ENCODE data around the gene DTNBP1. TPM values are rescaled to one million over a fixed set of nuclear protein-coding genes. Genes with fewer than 3 reads are reported as not detected.

Gene DTNBP1
- total RNA-seq, 3 donors from 2014 or later, result 14.6 to 22.0 (median 19.5) TPM

DNA sequence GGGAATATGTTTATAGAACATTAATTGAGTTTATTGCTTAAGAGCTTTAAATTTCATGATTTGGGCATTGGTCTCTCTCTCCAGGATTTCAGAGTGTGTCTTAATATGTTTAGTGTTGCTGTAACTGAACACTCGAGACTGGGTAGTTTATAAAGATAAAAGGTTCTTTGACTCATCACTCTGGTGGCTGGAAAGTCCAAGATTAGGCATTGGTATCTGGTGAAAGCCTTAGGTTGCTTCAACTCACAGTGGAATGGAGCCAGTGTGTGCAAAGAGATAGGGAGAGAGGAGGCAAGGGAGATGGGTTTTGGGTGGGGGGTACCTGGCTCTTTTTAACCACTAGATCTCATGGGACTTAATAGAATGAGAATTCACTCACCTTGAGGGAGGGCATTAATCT, 35.6 kb upstream of the DTNBP1 start:
- H3K4me1 ChIP-seq, result no peaks in the 10 kb centered on the region
- intact Hi-C loops (cut with DNase I; ENCODE audit: low total_unique reads), result no loop called here
- H3K4me3 ChIP-seq, result no peak overlapping the region
- no peaks in the 10 kb centered on the region for H3K36me3 ChIP-seq
- TF ChIP-seq POLR2A (IDR thresholded peaks at IDR 0.05) (no peak), POLR2AphosphoS5 (IDR thresholded peaks at IDR 0.05) (no peak), CTCF (IDR thresholded peaks at IDR 0.05) (no peak)
- H3K27ac ChIP-seq, result no peak overlapping the region
- H3K9me3 ChIP-seq, result peaks cover 0 to 4% of the 10 kb centered on the region in 2 donors
- no peaks in the 10 kb centered on the region for H3K27me3 ChIP-seq
- DNase-seq (ENCODE audit: low spot score in 2 of 2), result no peak

GRCh38 chr6:15697895-15698294, 35.1 kb upstream of the DTNBP1 start:
- no peak for TF ChIP-seq CTCF (IDR thresholded peaks at IDR 0.05)
- TF ChIP-seq POLR2A (IDR thresholded peaks at IDR 0.05), result no peak
- TF ChIP-seq POLR2AphosphoS5 (IDR thresholded peaks at IDR 0.05), result no peak
- Histone ChIP-seq H3K36me3 (no peaks in the 10 kb centered on the region), H3K4me1 (no peaks in the 10 kb centered on the region), H3K27ac (no peak overlapping the region), H3K9me3 (no peaks in the 10 kb centered on the region), H3K27me3 (no peaks in the 10 kb centered on the region), H3K4me3 (no peak overlapping the region)
- DNase-seq (ENCODE audit: low spot score in 2 of 2), result no peak
- intact Hi-C loops (cut with DNase I; ENCODE audit: low total_unique reads), result no loop called here

- Histone ChIP-seq H3K9me3 (no peaks in the 10 kb centered on the region), H3K36me3 (no peaks in the 10 kb centered on the region), H3K4me3 (peak overlapping the region; percentile 16 to 41 (median 37)), H3K4me1 (peaks cover 5 to 8% of the 10 kb centered on the region in 2 donors), H3K27ac (peak overlapping the region; percentile 2 to 57), H3K27me3 (no peaks in the 10 kb centered on the region)
- peak; percentile 70 to 86 (median 78) for TF ChIP-seq POLR2AphosphoS5 (IDR thresholded peaks at IDR 0.05)
- TF ChIP-seq CTCF (IDR thresholded peaks at IDR 0.05), result peak; percentile 99 to 100 (median 100)
- no peak for TF ChIP-seq POLR2A (IDR thresholded peaks at IDR 0.05)
- peak; percentile 76 to 79 for DNase-seq (ENCODE audit: low spot score in 2 of 2)
- intact Hi-C loops (cut with DNase I; ENCODE audit: low total_unique reads), result no loop called here
These were observed 28.5 kb upstream of the DTNBP1 start for GRCh38 chr6:15691250-15691869.

- TF ChIP-seq POLR2A (IDR thresholded peaks at IDR 0.05), result no peak
- TF ChIP-seq POLR2AphosphoS5 (IDR thresholded peaks at IDR 0.05), result no peak
- TF ChIP-seq CTCF (IDR thresholded peaks at IDR 0.05), result no peak
- Histone ChIP-seq H3K36me3 (no peaks in the 10 kb centered on the region), H3K4me1 (peaks cover 5 to 8% of the 10 kb centered on the region in 2 donors), H3K4me3 (no peak overlapping the region), H3K27ac (peak overlapping the region in 1 of 2 donors; percentile 57), H3K9me3 (no peaks in the 10 kb centered on the region), H3K27me3 (no peaks in the 10 kb centered on the region)
- DNase-seq (ENCODE audit: low spot score in 2 of 2), result no peak
- intact Hi-C loops (cut with DNase I; ENCODE audit: low total_unique reads), result no loop called here
These were observed 27.7 kb upstream of the DTNBP1 start for GRCh38 chr6:15690510-15690909.

DNA sequence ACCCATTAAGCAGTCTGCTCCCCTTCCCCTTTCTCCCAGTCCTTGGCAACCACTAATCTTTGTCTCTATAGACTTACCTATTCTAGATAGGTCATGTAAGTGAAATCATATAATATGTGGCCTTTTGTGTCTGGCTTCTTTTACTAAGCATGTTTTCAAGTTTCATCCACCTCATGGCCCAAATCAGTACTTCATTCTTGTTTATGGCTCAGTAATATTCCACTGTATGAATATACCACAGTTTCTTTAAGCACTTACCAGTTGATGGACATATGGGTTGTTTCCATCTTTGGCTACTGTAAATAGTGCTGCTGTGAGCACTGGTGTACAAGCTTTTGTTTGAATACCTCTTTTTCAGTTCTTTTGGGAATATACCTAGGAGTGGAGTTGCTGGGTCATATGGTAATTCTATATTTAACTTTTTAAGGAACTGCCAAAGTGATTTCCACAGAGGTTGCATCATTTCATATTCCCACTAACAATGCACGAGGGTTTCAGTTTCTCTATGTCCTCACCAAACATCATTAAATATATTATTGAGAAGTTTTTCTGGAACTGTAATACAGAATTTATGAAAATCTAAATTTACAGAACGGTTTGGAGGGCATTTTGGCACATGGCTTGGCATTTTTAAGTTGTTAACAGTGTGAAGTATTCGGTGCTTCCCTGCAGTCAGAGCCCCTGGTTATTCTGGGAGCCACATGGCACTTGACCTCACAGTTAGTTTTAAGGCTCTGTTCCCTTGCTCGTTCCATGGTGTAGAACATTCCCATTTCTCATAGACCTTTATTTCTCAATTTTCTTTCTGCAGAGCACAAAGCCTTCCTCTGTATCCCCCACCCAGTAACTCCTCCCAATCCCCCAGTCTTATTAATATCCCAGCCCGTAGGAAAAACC, 27.0 kb upstream of the DTNBP1 start:
- Histone ChIP-seq H3K27me3 (no peaks in the 10 kb centered on the region), H3K9me3 (no peaks in the 10 kb centered on the region), H3K27ac (peak overlapping the region in 1 of 2 donors; percentile 57), H3K36me3 (no peaks in the 10 kb centered on the region), H3K4me3 (no peak overlapping the region), H3K4me1 (peaks cover 5 to 8% of the 10 kb centered on the region in 2 donors)
- no peak for DNase-seq (ENCODE audit: low spot score in 2 of 2)
- no peak for TF ChIP-seq POLR2A (IDR thresholded peaks at IDR 0.05)
- TF ChIP-seq CTCF (IDR thresholded peaks at IDR 0.05), result no peak
- no peak for TF ChIP-seq POLR2AphosphoS5 (IDR thresholded peaks at IDR 0.05)
- intact Hi-C loops (cut with DNase I; ENCODE audit: low total_unique reads), result no loop called here

Data from breast epithelium (tissue), 4 donors.